Measurements from ENCODE around the gene EDNRB.
A peak's percentile ranks its signal among the peaks of the same experiment; 100 is the strongest.
"Not testable (repeated sequence)": the region's sequence is repeated elsewhere in the genome, so short reads cannot be mapped to it uniquely, and the experiment has no call there.

Gene EDNRB

GRCh38 chr13:77894743-77895142 is 23.9 kb downstream of the EDNRB start:
- no peak for DNase-seq

GRCh38 chr13:77893066-77893465 is 25.6 kb downstream of the EDNRB start:
- no peak for DNase-seq

GRCh38 chr13:77892491-77892890 is 26.1 kb downstream of the EDNRB start:
- DNase-seq: no peak

GRCh38 chr13:77891486-77891885 is 27.1 kb downstream of the EDNRB start:
- DNase-seq: no peak

GRCh38 chr13:77891041-77891440 is 27.6 kb downstream of the EDNRB start:
- DNase-seq: no peak

- DNase-seq: no peak
Observed at GRCh38 chr13:77883328-77883727, 35.3 kb downstream of the EDNRB start.

- no peak for DNase-seq
Observed at GRCh38 chr13:77878190-77878589, 40.4 kb downstream of the EDNRB start.

- no peak for DNase-seq
Observed at GRCh38 chr13:77876176-77876575, 42.5 kb downstream of the EDNRB start.

- DNase-seq: no peak
Observed at GRCh38 chr13:77874406-77874805, 44.2 kb downstream of the EDNRB start.

GRCh38 chr13:77872995-77873394 is 45.6 kb downstream of the EDNRB start:
- no peak for DNase-seq

GRCh38 chr13:77871596-77871995 is 47.0 kb downstream of the EDNRB start:
- no peak for DNase-seq

- no peak for DNase-seq
Observed at GRCh38 chr13:77868717-77869116, 49.9 kb downstream of the EDNRB start.

- no peak for DNase-seq
Observed at GRCh38 chr13:77866971-77867370, 51.7 kb downstream of the EDNRB start.

- no peak for DNase-seq
Observed at GRCh38 chr13:77865622-77866021, 53.0 kb downstream of the EDNRB start.

- no peak for DNase-seq
Observed at GRCh38 chr13:77863144-77863543, 55.5 kb downstream of the EDNRB start.

- no peak for DNase-seq
Observed at GRCh38 chr13:77861741-77862140, 56.9 kb downstream of the EDNRB start.

GRCh38 chr13:77860507-77860981 is 58.1 kb downstream of the EDNRB start:
- peak; percentile 1 for DNase-seq

- DNase-seq: no peak
Observed at GRCh38 chr13:77859450-77859849, 59.2 kb downstream of the EDNRB start.

- DNase-seq: no peak
Observed at GRCh38 chr13:77857531-77858209, 61.0 kb downstream of the EDNRB start.

GRCh38 chr13:77853703-77854102 is 64.9 kb downstream of the EDNRB start:
- no peak for DNase-seq

- DNase-seq: not testable (repeated sequence)
Observed at GRCh38 chr13:77848050-77848449, 70.6 kb downstream of the EDNRB start.

- no peak for DNase-seq
Observed at GRCh38 chr13:77846173-77846572, 72.5 kb downstream of the EDNRB start.
